CD14-positive monocyte (primary cell): ENCODE results near the gene FMO4. TPM values are rescaled to one million over a fixed set of nuclear protein-coding genes. Genes with fewer than 3 reads are reported as not detected.

Experiments
- DNase-seq, 3 donors: peaks; one replicate each; pipeline ENCODE4 v3.0.0-alpha.2; 2011 to 2022
- H2AFZ ChIP-seq: 2 replicates; pipeline ENCODE4 v1.6.0; 2012; ENCODE audit warnings: mild to moderate bottlenecking, low read depth, low read length, inconsistent platforms; ENCODE audit not compliant: insufficient read depth, poor library complexity, severe bottlenecking
- H3K27ac ChIP-seq, 2 donors: 1 replicate in 1 of 2; 2 replicates in 1 of 2; pipeline ENCODE4 v1.5.1; 2012 to 2013; ENCODE audit warnings: low read length in 2 of 2, control low read depth in 1 of 2, inconsistent platforms in 1 of 2, low read depth in 1 of 2, mild to moderate bottlenecking in 1 of 2
- H3K27me3 ChIP-seq, 2 donors: one replicate each; pipeline versions ENCODE4 v1.6.0 to v1.6.1; 2011 to 2013; ENCODE audit warnings: low read length in 2 of 2; ENCODE audit not compliant: control insufficient read depth in 2 of 2, insufficient read depth in 2 of 2
- H3K36me3 ChIP-seq, 2 donors: replicated peaks in 1 of 2; 1 replicate in 1 of 2; 2 replicates in 1 of 2; pipeline versions ENCODE4 v1.5.1 to v1.6.1; 2012 to 2013; ENCODE audit warnings: low read length in 2 of 2, control low read depth in 1 of 2, inconsistent platforms in 1 of 2, mild to moderate bottlenecking in 1 of 2; ENCODE audit not compliant: insufficient read depth in 2 of 2, control insufficient read depth in 1 of 2
- H3K4me1 ChIP-seq, 2 donors: 1 replicate in 1 of 2; 2 replicates in 1 of 2; pipeline versions ENCODE4 v1.5.1 to v1.6.1; 2012 to 2013; ENCODE audit warnings: low read length in 2 of 2, control low read depth in 1 of 2, inconsistent platforms in 1 of 2, mild to moderate bottlenecking in 1 of 2, moderate library complexity in 1 of 2; ENCODE audit not compliant: insufficient read depth in 2 of 2, control insufficient read depth in 1 of 2
- H3K4me2 ChIP-seq: replicated peaks from 2 replicates; pipeline ENCODE3; 2012; ENCODE audit warnings: low read length, moderate library complexity, mild to moderate bottlenecking; ENCODE audit not compliant: poor library complexity, severe bottlenecking; ENCODE audit errors: extremely low read depth
- H3K4me3 ChIP-seq, 3 experiments: fragments of 200-600 bp in 1 of 3; sonication (generic) in 1 of 3; replicated peaks in 1 of 3; 1 replicate in 2 of 3; 2 replicates in 1 of 3; pipeline ENCODE4 v1.5.1; 2011 to 2013; ENCODE audit warnings: low read length in 3 of 3, mild to moderate bottlenecking in 3 of 3, control low read depth in 2 of 3, low read depth in 2 of 3, inconsistent platforms in 1 of 3, moderate library complexity in 1 of 3
- H3K79me2 ChIP-seq: 2 replicates; pipeline ENCODE4 v1.6.0; 2012; ENCODE audit warnings: mild to moderate bottlenecking, control low read depth, inconsistent platforms, low read length, moderate library complexity; ENCODE audit not compliant: insufficient read depth
- H3K9ac ChIP-seq: 2 replicates; pipeline ENCODE4 v1.6.0; 2017; ENCODE audit warnings: low read length, mild to moderate bottlenecking; ENCODE audit not compliant: insufficient read depth, poor library complexity, severe bottlenecking
- H3K9me3 ChIP-seq, 2 donors: replicated peaks in 1 of 2; 1 replicate in 1 of 2; 2 replicates in 1 of 2; pipeline versions ENCODE4 v1.5.1 to v1.6.1; 2012 to 2013; ENCODE audit warnings: low read length in 2 of 2, control low read depth in 1 of 2; ENCODE audit not compliant: control insufficient read depth in 1 of 2, insufficient read depth in 1 of 2
- H4K20me1 ChIP-seq: 2 replicates; pipeline ENCODE4 v1.6.0; 2012; ENCODE audit warnings: mild to moderate bottlenecking, low read length, control low read depth, moderate library complexity; ENCODE audit not compliant: insufficient read depth
- H3K27ac Mint-ChIP-seq, 7 donors: one replicate each; pipeline ENCODE4 v1.8.0; 2020; ENCODE audit warnings: mild to moderate bottlenecking in 7 of 7, mixed read lengths in 7 of 7, moderate library complexity in 6 of 7, inconsistent platforms in 2 of 7
- H3K27me3 Mint-ChIP-seq, 3 donors: one replicate each; pipeline ENCODE4 v1.8.0; 2021 to 2022; ENCODE audit warnings: low read depth in 3 of 3, mild to moderate bottlenecking in 3 of 3, mixed read lengths in 3 of 3, moderate library complexity in 3 of 3, inconsistent platforms in 1 of 3
- H3K36me3 Mint-ChIP-seq, 2 donors: one replicate each; pipeline ENCODE4 v1.8.0; 2020; ENCODE audit warnings: mixed read lengths in 2 of 2, inconsistent platforms in 1 of 2, mild to moderate bottlenecking in 1 of 2
- H3K4me1 Mint-ChIP-seq: one replicate; pipeline ENCODE4 v1.8.0; 2020; ENCODE audit warnings: mild to moderate bottlenecking, mixed read lengths
- H3K4me3 Mint-ChIP-seq, 2 donors: one replicate each; pipeline ENCODE4 v1.8.0; 2020; ENCODE audit warnings: mild to moderate bottlenecking in 2 of 2, mixed read lengths in 2 of 2, moderate library complexity in 1 of 2
- H3K9me3 Mint-ChIP-seq, 7 donors: one replicate each; pipeline ENCODE4 v1.8.0; 2020 to 2022; ENCODE audit warnings: mixed read lengths in 7 of 7, mild to moderate bottlenecking in 6 of 7, moderate library complexity in 6 of 7, inconsistent platforms in 2 of 7
- WGBS: methylation state at CpG from one replicate; pipeline ENCODE4 v1.1.5; 2013; ENCODE audit warnings: missing lambda C conversion rate; ENCODE audit not compliant: insufficient coverage; 5-methylcytosine and 5-hydroxymethylcytosine counted together
- intact Hi-C, 2 donors: fragments of 100-400 bp; cut with micrococcal nuclease; formaldehyde crosslinking; loops; one replicate each; pipeline versions ENCODE4 v1.15.0 to v1.15.1; 2023
- polyA plus RNA-seq, 3 donors: library from polyadenylated mRNA; depleted of rRNA in 1 of 3; unstranded in 2 of 3; stranded (reverse) in 1 of 3; fragments of 300-500 nt in 2 of 3; fragments of >200 nt in 1 of 3; fragmentation: Illumina TruSeq in 2 of 3; gene quantifications; 1 replicate in 2 of 3; 2 replicates in 1 of 3; pipeline ENCODE4 v1.2.3, GENCODE V29; 2012 to 2021
- TF ChIP-seq, protein P1 (sequence below): fragments of 200-600 bp; IDR thresholded peaks from one replicate; pipeline ENCODE4 v1.8.0; 2022; ENCODE audit warnings: antibody characterized with exemption, mild to moderate bottlenecking

Gene FMO4
- polyA plus RNA-seq, 3 donors = 1.3 to 1.9 (median 1.6) TPM

DNA sequence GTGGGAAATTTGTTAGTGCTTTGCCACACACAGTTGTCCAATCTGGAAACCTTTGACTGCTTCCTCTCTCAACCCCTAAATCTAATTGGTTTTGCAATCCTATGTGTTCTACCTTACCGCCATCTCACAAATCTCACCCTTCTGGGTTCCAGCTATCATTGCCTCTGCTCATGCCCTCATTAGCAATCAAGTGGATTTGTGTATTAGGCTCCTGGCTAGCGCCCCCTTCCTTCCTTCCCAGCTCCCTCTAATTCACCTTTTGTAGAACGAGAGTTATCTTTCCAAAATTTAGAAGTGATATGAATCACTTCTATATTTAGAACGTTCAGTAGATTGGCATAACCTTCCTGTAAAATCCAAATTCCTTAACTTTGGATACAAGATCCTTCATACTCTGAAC lies 47.1 kb upstream of the FMO4 start:
- TF ChIP-seq, protein P1, sequence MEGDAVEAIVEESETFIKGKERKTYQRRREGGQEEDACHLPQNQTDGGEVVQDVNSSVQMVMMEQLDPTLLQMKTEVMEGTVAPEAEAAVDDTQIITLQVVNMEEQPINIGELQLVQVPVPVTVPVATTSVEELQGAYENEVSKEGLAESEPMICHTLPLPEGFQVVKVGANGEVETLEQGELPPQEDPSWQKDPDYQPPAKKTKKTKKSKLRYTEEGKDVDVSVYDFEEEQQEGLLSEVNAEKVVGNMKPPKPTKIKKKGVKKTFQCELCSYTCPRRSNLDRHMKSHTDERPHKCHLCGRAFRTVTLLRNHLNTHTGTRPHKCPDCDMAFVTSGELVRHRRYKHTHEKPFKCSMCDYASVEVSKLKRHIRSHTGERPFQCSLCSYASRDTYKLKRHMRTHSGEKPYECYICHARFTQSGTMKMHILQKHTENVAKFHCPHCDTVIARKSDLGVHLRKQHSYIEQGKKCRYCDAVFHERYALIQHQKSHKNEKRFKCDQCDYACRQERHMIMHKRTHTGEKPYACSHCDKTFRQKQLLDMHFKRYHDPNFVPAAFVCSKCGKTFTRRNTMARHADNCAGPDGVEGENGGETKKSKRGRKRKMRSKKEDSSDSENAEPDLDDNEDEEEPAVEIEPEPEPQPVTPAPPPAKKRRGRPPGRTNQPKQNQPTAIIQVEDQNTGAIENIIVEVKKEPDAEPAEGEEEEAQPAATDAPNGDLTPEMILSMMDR = no peak
- Histone ChIP-seq H2AFZ (no peak overlapping the region), H3K79me2 (no peaks in the 10 kb centered on the region), H3K4me2 (no peak overlapping the region), H3K4me1 (no peaks in the 10 kb centered on the region), H3K9me3 (no peaks in the 10 kb centered on the region), H3K27ac (no peak overlapping the region), H3K36me3 (no peaks in the 10 kb centered on the region), H3K27me3 (no peaks in the 10 kb centered on the region), H3K9ac (no peak overlapping the region), H4K20me1 (no peaks in the 10 kb centered on the region), H3K4me3 (no peak overlapping the region)
- intact Hi-C loops = no loop called here
- H3K4me3 Mint-ChIP-seq = no peak overlapping the region
- WGBS = no CpG with 5 or more reads among the region's 4 CpGs
- H3K36me3 Mint-ChIP-seq = no peaks in the 10 kb centered on the region
- DNase-seq = no peak
- H3K27me3 Mint-ChIP-seq = peaks cover 2 to 5% (median 2%) of the 10 kb centered on the region in 3 donors
- no peaks in the 10 kb centered on the region for H3K4me1 Mint-ChIP-seq
- peaks cover 0 to 4% (median 2%) of the 10 kb centered on the region in 7 donors for H3K9me3 Mint-ChIP-seq
- no peak overlapping the region for H3K27ac Mint-ChIP-seq

DNA sequence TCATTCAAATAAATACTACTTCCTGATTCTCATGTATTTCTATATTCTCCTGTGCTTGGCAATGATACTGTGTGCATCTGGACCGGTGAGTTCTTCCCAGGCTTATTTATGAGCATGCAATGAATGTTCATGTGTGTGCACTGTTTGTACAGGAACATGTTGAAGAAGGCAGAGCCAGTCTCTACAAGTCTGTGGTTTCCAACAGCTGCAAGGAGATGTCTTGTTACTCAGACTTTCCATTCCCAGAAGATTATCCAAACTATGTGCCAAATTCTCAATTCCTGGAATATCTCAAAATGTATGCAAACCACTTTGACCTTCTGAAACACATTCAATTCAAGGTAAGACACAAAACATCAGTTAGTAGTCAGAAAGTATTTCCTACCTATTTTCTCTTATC lies 46.6 kb upstream of the FMO4 start:
- H3K4me3 ChIP-seq = no peak overlapping the region
- H3K4me2 ChIP-seq = no peak overlapping the region
- Mint-ChIP-seq H3K9me3 (peaks cover 0 to 4% (median 2%) of the 10 kb centered on the region in 7 donors), H3K4me1 (no peaks in the 10 kb centered on the region), H3K27me3 (peaks cover 2 to 6% (median 4%) of the 10 kb centered on the region in 3 donors), H3K36me3 (no peaks in the 10 kb centered on the region), H3K4me3 (no peak overlapping the region), H3K27ac (no peak overlapping the region)
- H4K20me1 ChIP-seq = no peaks in the 10 kb centered on the region
- H3K79me2 ChIP-seq = no peaks in the 10 kb centered on the region
- no peak for DNase-seq
- WGBS = no CpG with 5 or more reads among the region's 1 CpG
- TF ChIP-seq, protein P1 = no peak
- no peak overlapping the region for H2AFZ ChIP-seq
- intact Hi-C loops = no loop called here
- H3K4me1 ChIP-seq = no peaks in the 10 kb centered on the region
- no peak overlapping the region for H3K9ac ChIP-seq
- H3K36me3 ChIP-seq = no peaks in the 10 kb centered on the region
- H3K27me3 ChIP-seq = no peaks in the 10 kb centered on the region
- no peaks in the 10 kb centered on the region for H3K9me3 ChIP-seq
- no peak overlapping the region for H3K27ac ChIP-seq
